ENCODE measurements around the gene SPATA3.

Gene SPATA3

GRCh38 chr2:230968921-230969658, 26.8 kb upstream of the SPATA3 start:
- DNase-seq (ENCODE audit: low spot score) = no peak

GRCh38 chr2:230969659-230970015, 26.3 kb upstream of the SPATA3 start:
- DNase-seq (ENCODE audit: low spot score) = no peak

DNA sequence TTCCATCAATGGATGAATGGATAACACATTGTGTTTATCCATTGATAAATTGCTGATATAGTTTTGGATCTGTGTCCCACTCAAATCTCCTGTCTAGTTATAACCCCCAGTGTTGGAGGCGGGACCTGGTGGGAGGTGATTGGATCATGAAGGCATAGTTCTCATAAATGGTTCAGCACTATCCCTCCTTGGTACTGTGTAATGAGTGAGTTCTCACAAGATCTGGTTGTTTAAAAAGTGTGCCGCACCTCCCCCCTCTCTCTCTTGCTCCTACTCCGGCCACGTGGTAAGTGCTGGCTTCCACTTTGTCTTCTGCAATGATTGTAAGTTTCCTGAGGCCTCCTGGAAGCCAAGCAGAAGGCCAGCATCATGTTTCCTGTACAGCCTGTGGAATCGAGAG, 23.9 kb upstream of the SPATA3 start:
- no peak for DNase-seq (ENCODE audit: low spot score)

DNA sequence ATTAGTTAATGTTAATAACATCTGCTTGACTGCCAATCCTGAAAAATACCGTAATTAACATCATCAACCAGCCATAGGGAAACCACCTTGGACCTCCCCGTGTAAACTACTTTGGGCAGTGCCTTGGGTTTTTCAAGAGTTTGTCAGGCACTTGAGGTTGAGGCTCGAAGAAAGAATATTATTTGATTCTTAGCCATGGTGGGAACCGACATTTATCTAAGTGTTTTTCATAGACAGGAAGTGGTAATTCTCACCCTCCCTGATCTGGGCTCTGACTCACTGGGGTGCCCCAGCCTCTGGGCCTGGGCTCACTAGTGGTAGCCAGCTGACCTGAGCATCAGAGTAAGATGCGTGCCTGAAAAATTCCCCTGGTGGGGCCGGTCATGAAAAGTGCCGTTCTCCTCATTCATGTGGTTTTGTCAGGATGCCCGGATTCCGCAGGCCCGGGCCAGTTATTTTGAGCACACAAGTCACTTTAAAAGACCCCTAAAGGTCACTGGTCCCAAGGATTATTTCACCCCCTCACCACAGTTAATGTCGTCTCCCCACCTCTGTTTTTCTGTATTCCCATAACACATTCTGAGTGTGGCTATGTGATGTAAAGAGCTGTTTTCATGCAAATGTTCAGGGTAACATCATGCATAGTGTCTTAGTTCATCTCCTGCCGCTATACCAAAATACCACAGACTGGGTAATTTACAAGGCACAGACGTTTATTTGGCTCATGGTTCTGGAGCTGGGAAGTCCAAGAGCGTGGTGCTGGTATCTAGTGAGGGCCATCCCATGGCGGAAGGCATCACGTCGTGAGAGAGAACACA, 21.6 kb upstream of the SPATA3 start:
- DNase-seq (ENCODE audit: low spot score) = no peak

DNA sequence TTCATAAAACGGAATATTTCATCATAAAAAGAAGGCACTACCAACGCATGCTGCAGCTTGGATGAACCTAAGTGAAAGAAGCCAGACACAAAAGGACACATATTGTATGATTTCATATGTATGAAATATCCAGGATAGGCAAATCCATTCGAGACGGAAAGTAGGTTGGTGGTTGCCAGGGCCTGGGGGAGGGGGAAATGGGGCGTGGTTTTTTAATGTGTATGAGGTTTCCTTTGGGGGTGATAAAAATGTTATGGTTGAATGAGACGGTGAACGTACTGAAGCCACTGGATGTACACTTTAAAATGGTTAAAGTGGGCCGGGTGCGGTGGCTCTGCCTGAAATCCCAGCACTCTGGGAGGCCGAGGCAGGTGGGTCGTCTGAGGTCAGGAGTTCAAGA, 20.0 kb upstream of the SPATA3 start:
- no peak for DNase-seq (ENCODE audit: low spot score)

GRCh38 chr2:230976671-230977171, 19.2 kb upstream of the SPATA3 start:
- no peak for DNase-seq (ENCODE audit: low spot score)

DNA sequence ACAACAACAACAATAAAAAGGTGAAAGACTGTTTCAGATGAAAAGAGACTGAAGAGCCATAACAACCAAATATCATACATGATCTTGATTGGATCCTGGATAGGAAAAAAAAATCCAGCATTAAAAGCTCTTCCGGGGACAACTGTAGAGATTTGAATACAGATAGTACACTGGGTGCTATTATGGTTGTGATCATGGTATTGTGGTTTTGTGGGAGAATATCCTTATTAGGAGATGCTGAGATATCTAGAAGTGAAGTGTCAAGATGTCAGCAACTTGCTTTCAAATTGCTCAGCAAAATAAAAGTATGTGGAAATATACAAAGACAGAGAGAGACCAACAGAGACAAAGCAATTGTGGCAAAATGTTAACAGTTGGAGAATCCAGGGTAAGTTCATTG, 15.5 kb upstream of the SPATA3 start:
- no peak for DNase-seq (ENCODE audit: low spot score)

DNA sequence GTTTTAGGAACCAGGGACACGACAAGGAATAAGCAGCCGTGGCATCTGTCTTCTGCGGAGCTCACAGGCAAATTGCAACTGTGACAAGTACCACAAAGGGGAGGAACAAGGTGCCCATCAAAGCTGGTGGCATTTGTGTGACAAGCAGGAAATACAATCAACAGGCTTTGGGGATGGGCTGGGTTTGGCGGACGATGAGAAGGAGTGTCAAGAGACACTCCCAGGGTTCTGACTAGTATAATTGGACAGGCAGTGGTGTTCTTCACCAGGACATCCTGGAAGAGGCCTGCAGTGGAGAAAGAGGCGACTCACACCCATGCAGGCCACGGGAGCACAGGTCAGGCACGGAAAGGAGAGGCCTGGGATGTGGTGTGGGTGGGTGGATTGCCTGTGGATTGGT, 14.2 kb upstream of the SPATA3 start:
- no peak for DNase-seq (ENCODE audit: low spot score)

DNA sequence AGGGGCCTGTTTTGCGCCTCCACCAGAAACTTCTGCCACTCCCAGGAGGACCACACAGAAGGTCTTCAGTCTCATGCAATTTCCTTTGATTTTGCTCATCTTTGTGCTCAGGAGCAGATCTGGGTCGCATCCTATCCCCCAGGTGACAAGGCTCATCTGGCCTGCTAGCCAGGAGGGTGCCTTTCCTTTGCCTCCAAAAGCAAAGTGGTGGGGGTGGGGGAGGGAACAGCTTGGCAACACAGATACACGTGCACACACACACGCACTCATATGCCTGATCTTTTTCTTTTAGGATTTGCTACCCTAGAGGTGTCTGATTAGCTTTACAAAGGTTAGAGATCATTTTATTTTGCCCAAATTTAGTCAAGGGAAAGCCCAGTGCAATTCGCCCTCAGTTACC, 13.8 kb upstream of the SPATA3 start:
- DNase-seq (ENCODE audit: low spot score) = no peak

- DNase-seq (ENCODE audit: low spot score) = no peak
These were observed 13.4 kb upstream of the SPATA3 start for GRCh38 chr2:230982528-230982927.

DNA sequence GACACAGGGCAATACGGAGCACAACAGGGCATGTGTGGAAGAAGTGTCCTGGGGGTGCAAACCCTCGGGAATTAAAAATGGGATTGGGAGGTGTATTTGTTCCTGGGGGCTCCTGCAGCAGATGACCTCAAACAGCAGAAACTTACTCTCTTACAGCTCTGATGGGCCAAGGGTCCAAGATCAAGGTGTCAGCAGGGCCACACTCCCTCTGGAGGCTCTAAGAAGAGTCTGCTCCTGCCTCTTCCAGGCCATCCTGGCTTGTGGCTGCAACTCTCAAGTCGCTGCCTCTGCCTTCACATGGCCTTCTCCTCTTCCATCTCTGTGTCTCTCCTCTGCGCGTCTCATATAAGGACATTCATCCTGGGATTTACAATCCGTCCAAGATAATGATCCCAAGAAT, 12.4 kb upstream of the SPATA3 start:
- DNase-seq (ENCODE audit: low spot score) = no peak

DNA sequence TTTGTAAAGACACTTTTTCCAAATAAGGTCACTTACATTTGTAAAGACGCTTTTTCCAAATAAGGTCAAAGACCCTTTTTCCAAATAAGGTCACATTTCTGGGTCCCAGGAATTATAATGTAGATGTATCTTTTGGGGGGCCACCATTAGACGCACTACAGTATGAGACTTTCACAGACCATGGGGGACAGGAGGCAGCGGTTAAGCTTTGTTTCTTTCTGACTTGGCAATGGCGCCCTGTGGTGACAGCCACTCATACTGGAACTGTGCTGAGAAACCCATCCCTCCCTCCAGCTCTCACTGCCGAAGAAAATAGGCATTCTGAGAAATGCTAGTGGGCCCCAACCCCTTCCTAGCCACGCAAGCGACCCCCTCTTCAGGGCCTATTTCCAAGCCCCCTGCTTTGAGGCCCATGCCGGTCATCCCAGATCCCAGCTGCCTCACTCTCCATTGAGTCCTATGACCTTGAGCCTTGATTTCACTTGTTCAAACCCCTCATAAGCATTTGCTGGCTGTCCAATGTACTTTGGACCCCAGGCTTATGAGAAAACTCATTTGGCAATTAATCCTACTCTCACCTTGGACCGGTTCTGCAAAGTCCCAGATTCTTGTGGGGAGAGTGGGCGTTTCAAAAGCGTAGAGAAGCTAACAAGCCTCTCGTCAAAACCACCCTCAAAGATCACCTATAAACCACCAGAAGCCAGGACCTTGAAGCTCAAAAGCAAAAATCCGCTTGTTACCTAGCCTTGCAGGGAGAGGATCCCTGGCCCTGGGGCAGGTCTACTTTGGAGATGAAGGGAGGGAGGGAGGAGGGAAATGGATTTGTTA, 11.3 kb upstream of the SPATA3 start:
- DNase-seq (ENCODE audit: low spot score) = no peak

DNA sequence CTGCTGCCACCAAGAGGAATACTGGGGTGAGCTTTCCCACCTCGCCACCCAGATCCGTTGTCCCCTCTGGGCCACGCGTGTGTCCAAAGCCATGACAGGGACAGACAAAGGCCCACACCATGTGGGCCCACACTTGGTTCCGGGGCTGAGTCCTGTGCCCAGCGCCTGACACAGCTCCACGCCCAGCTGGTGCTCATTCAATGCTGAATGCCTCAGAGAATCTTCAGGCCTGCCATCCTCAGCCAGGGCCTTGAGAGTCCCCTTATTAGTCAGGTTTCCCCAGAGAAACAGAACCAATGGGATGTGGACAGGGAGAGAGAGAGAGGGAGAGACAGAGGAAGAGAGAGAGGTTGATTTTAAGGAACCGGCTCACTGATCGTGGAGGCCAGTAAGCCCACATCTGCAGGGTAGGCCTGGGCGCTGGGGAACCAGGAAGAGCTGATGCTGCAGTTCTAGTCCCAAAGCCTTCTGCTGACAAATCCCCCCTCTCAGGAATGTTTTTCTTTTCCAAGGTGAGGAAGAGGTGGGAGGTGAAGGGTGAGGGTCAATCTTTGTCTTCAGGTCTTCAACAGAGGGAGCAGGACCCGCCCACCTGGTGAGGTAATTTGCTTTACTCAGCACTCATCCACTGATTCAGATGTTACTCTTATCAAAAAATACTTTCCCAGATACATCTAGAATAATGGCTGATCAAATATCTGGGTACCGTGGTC, 10.2 kb upstream of the SPATA3 start:
- no peak for DNase-seq (ENCODE audit: low spot score)

DNA sequence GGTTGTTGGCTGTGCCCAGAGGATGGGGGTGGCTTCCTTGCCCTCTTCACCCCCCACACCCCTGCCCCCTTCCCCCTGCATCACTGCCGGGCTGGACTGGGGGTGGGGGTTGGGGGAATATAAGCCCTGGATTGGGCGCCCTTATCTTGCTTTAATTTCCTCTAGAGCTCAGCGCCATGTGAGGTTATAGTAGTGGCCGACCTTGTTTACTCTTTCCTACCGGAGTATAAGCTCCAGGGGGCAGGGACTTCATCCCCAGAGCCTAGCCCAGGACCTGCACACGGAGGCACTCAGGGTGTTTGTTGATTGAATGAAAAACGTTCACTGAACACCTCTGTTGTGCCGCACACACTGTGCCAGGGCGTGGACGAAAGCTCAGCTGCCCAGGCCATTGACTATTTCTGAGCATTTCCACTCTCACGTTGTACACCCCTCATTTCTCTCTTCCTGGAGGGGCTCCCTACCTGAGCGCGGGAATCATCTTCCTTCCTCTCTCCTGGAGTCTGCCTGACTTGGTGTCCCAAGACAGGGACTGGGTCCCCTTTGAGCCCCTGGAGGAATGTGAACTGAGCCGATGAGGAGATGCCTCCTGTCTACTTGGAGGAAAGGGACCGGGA, 9.3 kb upstream of the SPATA3 start:
- DNase-seq (ENCODE audit: low spot score) = no peak

- DNase-seq (ENCODE audit: low spot score) = peak; percentile 90
These were observed 8.5 kb upstream of the SPATA3 start for GRCh38 chr2:230987137-230988020.

DNA sequence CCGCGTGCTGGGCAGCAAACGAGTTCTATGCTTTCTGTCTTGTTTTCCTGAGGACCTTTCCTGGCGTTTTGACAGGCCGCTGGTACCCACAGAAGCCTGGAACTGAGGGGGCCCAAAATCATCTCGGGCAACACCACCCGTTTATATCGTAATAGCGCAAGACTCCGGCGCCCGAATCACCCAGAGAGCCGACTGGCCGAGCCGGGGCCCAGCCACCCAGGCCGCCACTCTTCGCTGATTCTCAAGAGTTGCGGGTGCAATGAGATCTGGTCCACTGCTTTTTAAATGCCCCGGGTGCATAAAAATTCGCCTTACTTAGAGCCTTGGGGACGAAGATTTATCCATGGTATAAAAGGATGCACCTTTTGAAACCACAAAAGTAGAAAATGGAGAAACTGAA, 6.2 kb upstream of the SPATA3 start:
- no peak for DNase-seq (ENCODE audit: low spot score)

DNA sequence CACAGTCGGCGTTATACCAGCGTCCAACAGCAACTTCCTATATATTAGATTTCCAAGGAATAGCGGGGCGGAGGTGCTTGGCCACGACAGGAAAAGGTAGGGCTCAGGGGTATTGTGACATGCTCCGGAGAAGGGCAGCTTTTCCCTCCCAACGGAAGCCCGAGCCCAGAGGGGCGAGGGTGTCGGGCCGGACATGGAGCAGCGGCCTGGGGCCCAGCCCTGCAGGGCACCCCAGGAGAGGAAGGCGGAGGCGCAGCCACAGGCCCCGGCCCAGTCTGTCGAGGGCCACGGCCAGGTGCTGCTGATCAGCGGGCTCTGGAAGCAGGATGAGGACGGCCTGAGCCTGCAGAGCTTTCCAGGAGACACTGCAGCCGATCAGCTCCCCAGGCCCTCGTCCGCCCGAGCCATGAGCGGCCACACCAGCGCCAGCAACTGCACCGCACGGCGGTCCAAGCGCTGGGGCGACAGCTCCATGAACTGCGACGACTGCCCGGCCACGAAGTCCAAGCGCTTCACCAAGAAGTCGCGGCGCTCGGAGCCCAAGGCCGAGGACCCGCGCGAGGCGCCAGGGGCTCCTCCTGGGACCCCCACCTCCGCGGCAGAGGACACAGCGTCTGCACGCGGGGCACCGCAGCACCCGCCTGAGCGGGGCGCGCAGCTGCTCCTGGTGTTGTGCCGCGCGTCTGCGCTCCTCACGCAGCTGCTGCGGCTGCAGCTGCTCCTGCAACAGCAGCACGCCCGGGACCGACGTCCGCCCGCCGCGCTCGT, 5.6 kb upstream of the SPATA3 start:
- DNase-seq (ENCODE audit: low spot score) = peak; percentile 33

DNA sequence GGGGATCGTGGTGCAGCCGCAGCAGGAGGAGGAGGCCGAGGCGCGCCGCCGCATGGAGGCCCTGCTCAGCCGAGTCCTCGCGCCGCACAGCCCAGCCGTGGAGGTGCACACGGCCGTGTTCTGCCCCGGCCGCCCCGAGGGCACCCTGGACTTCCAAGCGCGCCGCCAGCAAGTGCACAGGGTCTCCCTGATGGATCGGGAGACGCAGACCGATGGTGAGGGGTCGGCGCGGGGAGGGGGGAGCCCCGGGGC, 5.1 kb upstream of the SPATA3 start:
- DNase-seq (ENCODE audit: low spot score) = no peak

DNA sequence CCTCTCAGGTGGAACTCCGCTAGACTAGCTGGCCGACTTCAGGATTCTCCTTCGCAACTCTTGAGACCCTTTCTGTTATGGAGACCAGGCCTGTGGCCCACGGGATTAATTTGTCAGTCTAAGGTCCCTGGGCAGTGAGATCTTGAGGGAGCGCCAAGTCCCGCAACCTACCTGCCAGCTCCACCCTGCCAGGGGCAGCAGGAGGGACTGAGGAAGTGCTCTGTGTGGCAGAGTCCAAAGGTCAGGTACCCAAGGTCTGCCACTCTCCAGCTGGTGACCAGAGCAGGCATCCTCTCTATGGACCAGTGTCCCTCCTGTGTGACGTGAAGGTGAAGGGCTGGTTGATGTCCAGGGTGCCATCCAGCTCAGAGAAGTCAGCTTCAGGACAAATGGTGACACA, 4.3 kb upstream of the SPATA3 start:
- no peak for DNase-seq (ENCODE audit: low spot score)

DNA sequence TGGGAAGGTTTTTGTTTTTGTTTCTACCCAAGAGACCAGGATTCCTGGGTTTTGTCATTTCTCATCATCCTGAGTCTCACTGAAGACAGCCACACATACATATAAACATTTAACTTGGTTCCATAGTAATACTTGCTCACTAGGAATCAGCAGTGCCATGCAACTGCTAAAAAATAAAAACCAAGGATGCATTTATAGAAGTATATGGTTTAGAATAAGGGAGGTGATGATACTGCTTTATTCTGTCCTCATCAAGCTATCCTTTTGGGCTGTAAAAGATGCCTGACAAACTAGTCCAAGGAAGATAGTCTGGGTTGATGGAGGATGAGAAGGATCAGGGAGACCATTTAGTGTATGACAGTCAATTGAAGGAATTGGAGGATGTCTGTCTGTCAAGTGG, 740 bp downstream of the SPATA3 start:
- DNase-seq (ENCODE audit: low spot score) = no peak

Measured in left forelimb (tissue), 1 donor.